HG03354 (cell line): ENCODE measurements around the gene UBR1.
"Not testable (repeated sequence)": the region's sequence is repeated elsewhere in the genome, so short reads cannot be mapped to it uniquely, and the experiment has no call there.

Experiments
- ATAC-seq: cut with Tn5 transposase; IDR thresholded peaks from one replicate; pipeline ENCODE4 v1.9.1; 2021; ENCODE audit warnings: mild to moderate bottlenecking; ENCODE audit not compliant: unreplicated experiment, poor library complexity, severe bottlenecking

The UBR1 gene

DNA sequence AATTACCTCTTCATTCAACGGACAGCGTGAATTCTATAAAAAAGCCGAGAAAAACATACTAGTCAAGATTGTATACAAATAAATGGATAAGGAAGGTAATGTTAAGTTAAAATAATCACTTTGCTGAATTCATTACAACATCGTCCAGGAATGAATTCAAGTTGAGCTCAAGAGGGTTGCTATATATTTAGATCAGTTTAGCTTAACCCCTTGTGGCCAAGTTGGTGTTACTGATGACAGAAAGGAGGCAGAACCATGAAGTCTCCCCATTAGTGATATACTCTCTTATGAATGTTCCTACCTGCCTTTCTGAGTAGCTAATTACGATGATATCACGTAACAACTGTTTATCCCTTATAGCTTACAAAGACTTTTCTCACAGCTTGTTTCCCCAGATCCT is 34.9 kb downstream of the UBR1 start:
- no peak for ATAC-seq

DNA sequence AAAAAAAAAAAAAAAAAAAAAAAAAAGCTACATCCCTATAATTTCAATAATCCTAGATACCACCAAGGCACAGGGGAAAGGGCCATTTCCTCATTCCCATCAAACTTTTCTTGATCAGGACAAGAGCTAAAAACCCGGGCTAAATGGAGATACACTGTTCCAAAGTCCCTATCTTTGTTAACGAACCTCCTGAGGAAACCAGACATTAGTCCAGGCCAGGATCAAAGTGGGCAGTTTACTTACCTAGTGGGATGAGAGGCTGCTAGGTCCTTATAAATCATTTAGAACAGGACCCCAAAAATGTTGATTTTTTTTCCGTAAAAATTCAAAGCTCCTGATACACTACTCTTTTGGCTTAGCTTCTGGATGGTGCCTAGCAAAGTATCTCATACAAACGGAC is 35.6 kb downstream of the UBR1 start:
- no peak for ATAC-seq

DNA sequence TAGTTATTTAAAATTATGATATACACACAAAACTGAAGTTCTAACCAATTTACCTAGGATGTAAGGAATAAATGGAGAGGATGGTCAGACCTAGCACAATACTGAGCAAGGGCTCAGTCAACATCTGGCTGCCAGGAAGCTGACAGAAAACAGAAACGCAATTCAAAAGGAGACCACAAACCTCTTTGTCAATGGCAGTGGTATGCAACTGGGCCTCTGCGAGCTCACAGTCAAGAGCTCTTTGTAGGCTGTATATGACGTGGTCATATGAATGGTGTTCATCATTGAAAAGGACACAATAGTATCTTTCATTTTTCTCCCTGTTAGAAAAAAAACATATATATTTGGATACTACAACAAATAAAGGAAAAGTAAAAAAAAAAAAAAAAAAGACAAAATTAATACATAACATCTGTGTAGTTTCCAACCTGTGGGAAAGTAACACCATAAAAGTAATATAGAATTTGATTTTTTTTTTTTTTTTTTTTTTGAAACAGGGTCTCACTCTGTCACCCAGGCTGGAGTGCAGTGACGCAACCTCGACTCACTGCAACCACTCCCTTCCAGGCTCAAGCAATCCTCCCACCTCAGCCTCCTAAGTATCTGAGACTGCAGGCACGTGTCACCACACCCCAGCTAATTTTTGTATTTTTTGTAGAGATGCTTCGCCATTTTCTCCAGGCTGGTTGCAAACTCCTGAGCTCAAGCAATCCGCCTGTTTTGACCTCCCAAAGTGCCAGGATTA is 37.9 kb downstream of the UBR1 start:
- ATAC-seq, result no peak

DNA sequence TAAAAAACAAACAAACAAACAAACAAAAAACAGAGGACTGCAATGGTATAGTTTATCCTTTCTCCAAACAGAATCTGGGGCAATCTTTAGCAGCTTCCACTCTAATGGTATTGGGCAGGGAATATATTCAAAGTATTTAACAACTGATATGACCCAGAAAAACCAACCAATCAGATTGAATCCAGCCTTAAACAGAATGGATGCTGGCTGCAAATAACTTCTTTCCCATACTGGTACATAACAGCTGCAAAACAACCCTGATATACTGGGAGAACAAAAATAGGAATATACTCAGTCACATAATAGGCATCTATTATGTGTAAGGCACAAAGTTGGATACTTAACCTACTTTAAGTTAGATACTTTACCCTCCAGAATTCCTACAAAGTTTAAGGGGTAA is 49.1 kb downstream of the UBR1 start:
- no peak for ATAC-seq

DNA sequence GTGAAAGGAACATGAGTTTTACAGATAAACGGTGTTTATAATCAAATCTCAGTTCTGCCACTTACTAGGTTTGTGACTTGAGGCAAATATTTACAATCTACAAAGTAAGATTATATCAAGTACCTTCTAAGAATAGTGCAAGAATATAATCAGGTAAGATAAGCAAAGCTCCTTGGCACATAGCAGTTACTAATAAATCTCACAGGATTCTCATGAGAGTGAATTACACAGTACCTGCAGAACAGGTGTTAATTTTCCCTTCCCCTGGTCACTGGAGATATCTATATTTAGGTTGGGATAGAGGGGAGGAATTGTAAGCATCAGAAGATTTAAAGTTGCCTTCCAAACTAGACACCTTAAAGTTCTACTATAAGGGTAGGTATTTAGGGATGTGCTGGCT is 53.0 kb downstream of the UBR1 start:
- ATAC-seq, result no peak

DNA sequence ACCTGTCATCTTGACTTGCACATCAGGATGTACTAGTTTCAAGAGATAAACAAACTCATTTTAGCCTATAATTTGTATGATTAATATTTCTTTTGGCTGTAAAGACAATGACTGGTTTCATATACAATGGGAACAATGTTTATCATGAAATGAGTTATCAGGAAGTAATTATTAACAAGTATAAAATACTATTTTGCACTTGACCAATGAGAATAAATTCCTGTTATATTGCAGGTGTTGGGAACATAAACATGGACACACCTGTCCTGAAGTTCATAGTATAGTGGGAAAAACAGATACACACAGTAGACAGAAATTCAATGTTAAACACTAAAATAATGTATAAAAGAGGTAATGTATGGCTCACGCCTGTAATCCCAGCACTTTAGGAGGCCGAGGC is 56.9 kb downstream of the UBR1 start:
- ATAC-seq, result no peak

DNA sequence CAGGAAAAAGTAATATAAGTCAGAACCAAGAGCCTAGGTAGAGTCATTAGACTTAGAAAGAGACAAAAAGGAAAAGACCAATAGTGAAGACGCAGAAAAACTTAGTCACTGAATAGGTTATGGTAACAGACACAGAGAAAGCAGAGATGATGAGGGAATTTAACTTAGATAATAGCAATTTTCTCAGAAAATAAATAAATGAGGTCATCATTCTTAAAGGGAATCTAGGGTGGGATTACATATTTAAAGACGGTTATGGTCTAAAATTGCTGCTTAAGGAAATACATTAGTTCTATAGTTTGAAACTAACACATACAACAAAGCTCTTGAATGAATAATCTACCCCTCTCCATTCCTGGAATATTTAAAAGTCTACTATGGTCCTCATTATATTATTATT is 59.4 kb downstream of the UBR1 start:
- no peak for ATAC-seq

DNA sequence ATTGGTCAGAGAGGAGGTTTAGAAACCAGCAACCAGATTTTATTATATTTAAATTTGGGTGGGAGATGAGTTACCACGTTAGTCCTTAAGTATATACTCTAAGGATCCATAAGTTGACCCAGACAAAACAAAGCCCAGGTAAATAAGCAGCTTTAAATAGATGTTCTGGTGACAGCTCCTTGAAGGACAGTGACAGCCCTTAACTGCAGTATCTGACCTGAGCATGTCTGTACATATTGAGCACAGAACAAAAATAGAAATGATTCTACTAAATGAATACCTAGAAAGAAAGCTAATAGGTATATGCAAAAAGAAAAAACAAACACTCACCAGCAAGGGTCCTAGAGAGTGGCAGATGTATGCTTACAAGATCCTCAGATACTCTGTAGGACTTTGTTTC is 63.0 kb downstream of the UBR1 start:
- no peak for ATAC-seq

DNA sequence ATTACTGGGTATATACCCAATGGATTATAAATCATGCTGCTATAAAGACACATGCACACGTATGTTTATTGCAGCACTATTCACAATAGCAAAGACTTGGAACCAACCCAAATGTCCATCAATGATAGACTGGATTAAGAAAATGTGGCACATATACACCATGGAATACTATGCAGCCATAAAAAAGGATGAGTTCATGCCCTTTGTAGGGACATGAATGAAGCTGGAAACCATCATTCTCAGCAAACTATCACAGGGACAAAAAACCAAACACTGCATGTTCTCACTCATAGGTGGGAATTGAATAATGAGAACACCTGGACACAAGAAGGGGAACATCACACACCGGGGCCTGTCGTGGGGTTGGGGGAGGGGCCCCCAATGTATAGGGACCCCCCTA is 64.8 kb downstream of the UBR1 start:
- not testable (repeated sequence) for ATAC-seq

DNA sequence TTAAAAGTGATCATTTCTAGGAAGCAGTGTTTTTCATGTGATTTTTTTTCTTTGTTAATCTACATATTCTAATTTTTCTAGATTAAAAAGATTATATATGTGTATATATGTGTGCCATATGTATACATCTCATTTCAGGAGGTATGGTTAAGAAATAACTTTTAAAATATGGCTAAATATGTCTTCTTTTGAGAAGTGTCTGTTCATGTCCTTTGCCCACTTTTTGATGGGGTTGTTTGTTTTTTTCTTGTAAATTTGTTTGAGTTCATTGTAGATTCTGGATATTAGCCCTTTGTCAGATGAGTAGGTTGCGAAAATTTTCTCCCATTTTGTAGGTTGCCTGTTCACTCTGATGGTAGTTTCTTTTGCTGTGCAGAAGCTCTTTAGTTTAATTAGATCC is 70.6 kb downstream of the UBR1 start:
- not testable (repeated sequence) for ATAC-seq

DNA sequence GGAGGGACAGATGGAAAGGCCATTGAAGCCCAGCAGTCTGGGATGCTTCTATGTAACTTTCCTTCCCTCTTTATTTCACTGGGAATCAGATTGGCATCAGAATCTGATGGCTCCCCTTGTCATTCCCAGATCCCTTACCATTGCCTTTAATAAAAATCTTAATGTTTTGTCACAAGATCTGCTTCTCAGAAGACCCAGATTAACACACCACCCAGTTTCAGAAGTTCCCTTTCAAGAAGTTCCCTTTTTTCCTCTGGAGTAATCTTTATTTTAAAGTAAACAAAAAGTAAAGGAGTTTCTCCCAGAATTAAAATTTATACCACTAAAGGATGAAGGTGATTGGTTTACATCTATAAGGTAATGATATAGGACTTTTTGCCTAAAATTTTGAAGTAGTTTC is 76.4 kb downstream of the UBR1 start:
- ATAC-seq, result no peak

DNA sequence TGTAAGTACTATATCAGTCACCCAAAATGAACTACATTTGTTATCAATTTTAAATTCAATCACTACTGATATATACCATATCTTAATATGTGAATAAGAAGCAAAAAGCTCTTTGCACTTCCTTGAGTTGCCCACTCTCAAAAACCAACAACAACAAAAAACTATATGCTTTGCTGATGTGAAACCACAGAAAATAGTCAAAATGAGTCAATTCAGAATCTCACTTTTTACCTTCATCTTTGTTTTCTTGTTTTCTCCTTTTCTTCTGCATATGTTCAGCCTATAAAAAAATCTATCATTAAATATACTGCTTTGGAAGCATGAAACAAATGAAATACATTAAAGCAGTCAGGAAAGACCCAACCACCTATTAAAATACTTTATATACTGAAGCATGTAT is 80.7 kb downstream of the UBR1 start:
- ATAC-seq, result no peak

DNA sequence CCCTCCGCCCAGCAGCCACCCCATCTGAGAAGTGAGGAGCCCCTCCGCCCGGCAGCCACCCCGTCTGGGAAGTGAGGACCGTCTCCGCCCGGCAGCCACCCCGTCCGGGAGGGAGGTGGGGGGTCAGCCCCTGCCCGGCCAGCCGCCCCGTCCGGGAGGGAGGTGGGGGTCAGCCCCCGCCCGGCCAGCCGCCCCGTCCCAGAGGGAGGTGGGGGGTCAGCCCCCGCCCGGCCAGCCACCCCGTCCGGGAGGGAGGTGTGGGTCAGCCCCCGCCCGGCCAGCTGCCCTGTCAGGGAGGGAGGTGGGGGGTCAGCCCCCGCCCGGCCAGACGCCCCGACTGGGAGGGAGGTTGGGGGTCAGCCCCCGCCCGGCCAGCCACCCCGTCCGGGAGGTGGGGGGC is 91.2 kb downstream of the UBR1 start:
- ATAC-seq, result not testable (repeated sequence)

DNA sequence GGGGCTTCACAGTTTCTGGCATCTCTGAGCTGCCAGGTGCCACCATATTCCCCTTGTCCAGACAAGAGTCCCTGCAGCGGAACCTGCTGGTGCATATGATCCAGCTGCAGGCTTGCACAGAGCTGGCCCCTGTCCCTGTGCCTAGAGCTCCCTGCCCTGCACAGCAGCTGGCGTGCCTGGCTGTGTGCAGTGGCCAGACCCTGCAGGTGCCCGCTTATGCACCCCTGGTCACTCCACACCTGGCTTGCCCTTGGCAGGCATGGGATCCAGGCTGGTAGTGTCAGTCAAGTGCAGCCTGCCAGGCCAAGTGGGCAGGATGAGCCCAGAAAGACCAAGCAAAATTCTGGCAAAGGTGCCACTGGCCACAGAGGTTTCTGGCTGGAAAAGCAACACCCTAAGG is 96.6 kb downstream of the UBR1 start:
- ATAC-seq, result no peak

DNA sequence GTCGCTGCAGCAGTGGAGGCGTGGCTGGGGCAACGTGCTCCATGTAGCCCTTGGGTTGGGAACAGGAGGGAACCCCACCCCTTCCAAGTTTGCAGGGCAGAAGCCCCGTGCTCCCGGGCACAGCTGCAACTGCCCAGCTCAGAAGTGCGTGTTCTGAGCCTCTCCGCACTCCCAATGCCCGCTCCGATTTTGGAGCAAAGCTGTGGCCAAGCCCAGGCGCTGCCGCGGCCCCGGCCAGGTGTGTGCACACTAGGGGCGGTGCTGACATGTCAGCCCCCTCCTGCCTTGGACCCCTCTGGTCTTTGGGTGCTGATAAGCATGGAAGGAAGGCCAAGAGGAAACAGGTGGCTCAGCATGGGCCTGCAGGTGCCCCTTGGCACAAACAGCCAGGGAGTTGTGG is 97.7 kb downstream of the UBR1 start:
- no peak for ATAC-seq

DNA sequence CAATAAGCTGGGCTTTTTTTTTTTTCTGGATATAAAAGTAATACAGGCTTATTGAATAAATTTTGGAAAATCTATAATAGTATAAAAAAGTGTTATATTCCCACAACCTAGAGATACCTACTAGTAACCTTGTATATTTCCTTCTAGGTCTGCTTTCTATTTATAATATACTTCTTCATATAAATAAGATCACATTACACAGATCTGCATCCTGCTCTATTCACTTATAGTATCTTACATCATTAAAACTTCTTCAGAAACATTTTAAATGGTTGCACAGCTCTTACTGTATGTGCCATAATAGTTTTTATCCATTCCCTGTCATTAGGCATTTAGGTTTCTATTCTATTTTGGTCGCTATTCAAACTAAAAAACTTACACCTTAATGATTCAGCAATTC is 98.3 kb downstream of the UBR1 start:
- ATAC-seq, result no peak

DNA sequence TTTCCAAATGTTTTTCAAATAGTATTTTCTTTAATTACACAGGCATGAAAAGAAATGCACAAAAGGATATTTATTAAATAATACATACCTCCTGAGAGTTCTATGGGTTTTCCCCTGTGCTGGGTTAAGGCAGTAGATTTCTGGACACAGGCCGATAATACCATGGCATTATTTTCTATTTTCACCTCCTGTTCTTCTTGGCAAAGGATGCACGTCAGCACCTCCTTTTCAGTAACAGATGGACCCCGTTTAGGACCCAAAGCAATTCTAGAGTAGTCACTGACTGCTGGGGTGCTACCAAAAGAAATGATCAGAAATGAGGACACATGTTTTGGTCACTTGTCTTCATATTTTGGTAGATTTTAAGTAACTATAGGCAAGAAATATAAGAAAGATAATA is 98.8 kb downstream of the UBR1 start:
- no peak for ATAC-seq

DNA sequence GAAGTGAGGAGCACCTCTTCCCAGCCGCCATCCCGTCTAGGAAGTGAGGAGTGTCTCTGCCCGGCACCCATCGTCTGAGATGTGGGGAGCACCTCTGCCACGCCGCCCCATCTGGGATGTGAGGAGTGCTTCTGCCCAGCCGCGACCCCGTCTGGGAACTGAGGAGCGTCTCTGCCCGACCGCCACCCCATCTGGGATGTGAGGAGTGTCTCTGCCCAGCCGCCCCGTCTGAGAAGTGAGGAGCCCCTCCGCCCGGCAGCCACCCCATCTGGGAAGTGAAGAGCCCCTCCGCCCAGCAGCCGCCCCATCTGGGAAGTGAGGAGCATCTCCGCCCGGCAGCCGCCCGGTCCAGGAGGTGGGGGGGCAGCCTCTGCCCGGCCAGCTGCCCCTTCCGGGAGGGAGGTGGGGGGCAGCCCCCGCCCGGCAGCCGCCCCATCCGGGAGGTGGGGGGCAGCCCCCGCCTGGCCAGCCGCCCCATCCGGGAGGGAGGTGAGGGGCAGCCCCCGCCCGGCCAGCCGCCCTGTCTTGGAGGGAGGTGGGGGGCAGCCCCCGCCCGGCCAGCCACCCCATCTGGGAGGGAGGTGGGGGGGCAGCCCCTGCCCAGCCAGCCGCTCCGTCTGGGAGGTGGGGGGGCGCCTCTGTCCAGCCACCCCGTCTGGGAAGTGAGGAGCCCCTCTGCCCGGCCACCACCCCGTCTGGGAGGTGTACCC is 100.8 kb downstream of the UBR1 start:
- ATAC-seq, result not testable (repeated sequence)

DNA sequence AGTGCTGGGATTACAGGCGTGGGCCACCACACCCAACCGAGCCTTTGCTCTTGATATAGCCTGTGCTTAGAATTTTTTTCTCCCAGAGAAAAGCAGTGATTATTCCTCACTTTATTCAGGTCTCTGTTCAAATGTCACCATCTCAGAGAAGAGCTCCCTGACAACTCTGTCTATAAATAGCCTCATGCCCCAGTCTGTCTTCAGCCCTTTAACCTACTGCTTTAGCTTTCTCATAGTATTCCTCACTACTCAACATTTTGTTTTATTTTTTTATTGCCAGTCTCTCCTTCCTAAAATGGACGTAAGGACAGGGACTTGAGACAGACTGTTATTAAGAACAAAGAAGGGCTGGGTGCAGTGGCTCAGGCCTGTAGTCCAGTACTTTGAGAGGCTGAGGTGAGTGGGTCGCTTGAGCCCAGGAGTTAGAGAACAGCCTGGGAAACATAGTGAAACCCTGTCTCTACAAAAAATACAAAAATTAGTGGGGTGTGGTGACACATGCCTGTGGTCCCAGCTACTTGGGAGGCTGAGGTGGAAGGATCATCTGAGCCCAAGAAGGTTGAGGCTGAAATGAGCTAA is 106.5 kb downstream of the UBR1 start:
- no peak for ATAC-seq

DNA sequence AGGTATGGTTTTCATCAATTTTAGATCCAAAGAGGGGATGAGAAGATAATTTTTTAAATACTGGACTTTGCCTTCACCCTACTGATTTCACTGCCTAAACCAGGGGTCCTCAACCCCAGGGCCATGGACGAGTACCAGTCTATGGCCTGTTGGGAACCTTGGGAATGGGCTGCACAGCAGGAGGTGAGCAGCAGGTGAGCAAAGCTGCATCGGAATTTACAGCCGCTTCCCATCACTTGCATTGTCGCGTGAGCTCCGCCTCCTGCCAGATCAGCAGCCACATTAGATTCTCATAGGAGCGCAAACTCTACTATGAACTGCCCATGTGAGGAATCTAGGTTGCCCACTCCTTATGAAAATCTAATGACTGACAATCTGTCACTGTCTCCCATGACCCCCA is 109.0 kb downstream of the UBR1 start:
- ATAC-seq, result no peak

DNA sequence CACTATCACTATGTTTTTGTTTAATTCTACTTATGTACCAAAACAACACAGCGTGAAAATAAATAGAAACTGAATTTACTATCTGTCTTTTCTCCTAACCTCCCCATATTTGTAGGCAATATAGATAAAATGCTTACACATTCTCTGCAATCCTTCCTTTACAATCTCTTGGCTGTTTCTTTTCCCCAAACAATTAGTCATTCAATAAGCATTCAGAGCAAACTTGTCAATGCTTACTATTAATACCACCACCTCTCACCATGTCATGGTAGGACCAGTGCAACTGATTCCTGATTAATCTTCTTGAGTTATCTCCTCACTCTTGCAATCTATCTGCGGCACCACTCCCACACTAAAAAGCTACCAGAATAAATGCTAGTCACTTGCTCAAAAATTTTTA is 111.3 kb downstream of the UBR1 start:
- ATAC-seq, result no peak
